GM20431 (cell line): ENCODE measurements around the gene ZFYVE9.

Experiments used
- in situ Hi-C: fragments of 300-500 bp; cut with MseI, MboI; formaldehyde crosslinking; loops from one replicate; pipeline ENCODE4 v1.15.0; 2020; ENCODE audit warnings: low sequenced_read_pairs; ENCODE audit not compliant: unreplicated experiment

Gene ZFYVE9

GRCh38 chr1:52306227-52307006 is 164.5 kb downstream of the ZFYVE9 start:
- in situ Hi-C loops: no loop called here

GRCh38 chr1:52321061-52321460 is 179.2 kb downstream of the ZFYVE9 start:
- in situ Hi-C loops: no loop called here

GRCh38 chr1:52323731-52324130 is 181.8 kb downstream of the ZFYVE9 start:
- in situ Hi-C loops: no loop called here

- in situ Hi-C loops: no loop called here
These were observed 183.9 kb downstream of the ZFYVE9 start for GRCh38 chr1:52325786-52326185.

GRCh38 chr1:52328615-52329014 is 186.7 kb downstream of the ZFYVE9 start:
- in situ Hi-C loops: no loop called here

GRCh38 chr1:52332411-52332810 is 190.5 kb downstream of the ZFYVE9 start:
- in situ Hi-C loops: no loop called here

GRCh38 chr1:52334906-52335528 is 193.1 kb downstream of the ZFYVE9 start:
- in situ Hi-C loops: no loop called here

GRCh38 chr1:52337439-52337838 is 195.6 kb downstream of the ZFYVE9 start:
- in situ Hi-C loops: no loop called here

GRCh38 chr1:52341655-52342260 is 199.9 kb downstream of the ZFYVE9 start:
- in situ Hi-C loops: no loop called here

GRCh38 chr1:52343979-52344378 is 202.1 kb downstream of the ZFYVE9 start:
- in situ Hi-C loops: no loop called here

GRCh38 chr1:52345252-52345651 is 203.4 kb downstream of the ZFYVE9 start:
- in situ Hi-C loops: no loop called here

GRCh38 chr1:52346653-52347052 is 204.8 kb downstream of the ZFYVE9 start:
- in situ Hi-C loops: no loop called here

- in situ Hi-C loops: no loop called here
These were observed 206.9 kb downstream of the ZFYVE9 start for GRCh38 chr1:52348704-52349300.

GRCh38 chr1:52352690-52353089 is 210.8 kb downstream of the ZFYVE9 start:
- in situ Hi-C loops: no loop called here

- in situ Hi-C loops: no loop called here
These were observed 213.5 kb downstream of the ZFYVE9 start for GRCh38 chr1:52355436-52355835.

GRCh38 chr1:52355847-52356505 is 214.1 kb downstream of the ZFYVE9 start:
- in situ Hi-C loops: no loop called here

GRCh38 chr1:52356818-52357355 is 215.0 kb downstream of the ZFYVE9 start:
- in situ Hi-C loops: no loop called here

GRCh38 chr1:52357397-52357796 is 215.5 kb downstream of the ZFYVE9 start:
- in situ Hi-C loops: no loop called here

GRCh38 chr1:52358851-52359497 is 217.1 kb downstream of the ZFYVE9 start:
- in situ Hi-C loops: no loop called here
